Activated T-cell treated with anti-CD3 and anti-CD28 coated beads, Interleukin-2, amount 50 U/mL, for 24 hours (primary cell): Measurements from ENCODE around the gene ROBO3.

Source experiments
- DNase-seq: peaks from one replicate; pipeline ENCODE4 v3.0.0-alpha.2; 2020
- H3K27ac Mint-ChIP-seq: 2 replicates; pipeline ENCODE4 v1.8.0; 2020; ENCODE audit warnings: mild to moderate bottlenecking, mixed read lengths
- H3K27me3 Mint-ChIP-seq: 2 replicates; pipeline ENCODE4 v1.8.0; 2020; ENCODE audit warnings: mixed read lengths
- H3K36me3 Mint-ChIP-seq: 2 replicates; pipeline ENCODE4 v1.8.0; 2020; ENCODE audit warnings: low read depth, mixed read lengths
- H3K4me1 Mint-ChIP-seq: 2 replicates; pipeline ENCODE4 v1.8.0; 2020; ENCODE audit warnings: low read depth, mixed read lengths
- H3K4me3 Mint-ChIP-seq: 2 replicates; pipeline ENCODE4 v1.8.0; 2020; ENCODE audit warnings: mild to moderate bottlenecking, moderate library complexity, mixed read lengths
- H3K9me3 Mint-ChIP-seq: 2 replicates; pipeline ENCODE4 v1.8.0; 2020; ENCODE audit warnings: mixed read lengths

ROBO3 gene

DNA sequence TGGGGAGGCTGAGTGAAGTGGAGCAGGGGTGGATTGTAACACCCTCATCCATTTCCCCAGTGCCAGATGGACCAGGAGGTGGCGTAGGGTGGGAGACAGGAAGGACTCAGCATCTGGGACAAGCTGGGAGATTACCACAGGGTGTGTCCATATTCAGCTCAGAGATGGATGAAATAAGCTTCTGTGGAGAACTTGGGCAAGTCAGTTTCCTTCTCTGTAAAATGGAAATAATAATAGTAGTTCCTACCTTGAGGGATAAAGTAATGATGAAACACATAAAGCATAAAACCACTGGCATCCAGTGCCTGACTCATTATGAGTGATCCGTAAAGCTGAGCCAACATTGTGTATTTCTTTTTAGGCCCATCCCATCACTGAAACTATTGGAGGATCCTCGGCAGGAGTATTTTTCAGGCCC lies 33.0 kb downstream of the ROBO3 start:
- no peaks in the 10 kb centered on the region for H3K9me3 Mint-ChIP-seq
- no peaks in the 10 kb centered on the region for H3K36me3 Mint-ChIP-seq
- peaks cover 2% of the 10 kb centered on the region for H3K4me1 Mint-ChIP-seq
- H3K27me3 Mint-ChIP-seq, result peaks cover 14% of the 10 kb centered on the region
- no peak for DNase-seq
- H3K4me3 Mint-ChIP-seq, result no peak overlapping the region
- H3K27ac Mint-ChIP-seq, result no peak overlapping the region

DNA sequence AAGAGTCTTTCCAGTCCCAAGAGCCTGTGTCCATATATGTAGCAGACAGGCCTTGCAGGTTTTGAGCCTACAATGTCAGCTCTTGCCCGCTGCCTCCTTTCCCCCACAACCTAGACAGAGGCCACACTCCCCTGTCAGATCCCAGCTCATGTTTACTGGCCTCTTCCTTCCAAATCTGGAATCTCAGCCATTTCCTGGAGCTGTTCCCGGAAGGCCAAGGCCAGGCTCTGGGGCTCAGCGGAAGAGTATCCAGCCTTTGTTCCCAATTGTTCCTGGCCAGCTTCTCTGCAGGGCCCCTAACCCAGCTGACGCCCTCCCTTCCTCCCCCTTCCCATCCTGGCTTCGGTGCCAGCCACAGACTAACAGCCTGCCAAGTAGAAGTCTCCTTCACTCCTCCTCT lies 33.5 kb downstream of the ROBO3 start:
- no peaks in the 10 kb centered on the region for H3K36me3 Mint-ChIP-seq
- H3K27me3 Mint-ChIP-seq, result peaks cover 16% of the 10 kb centered on the region
- H3K9me3 Mint-ChIP-seq, result no peaks in the 10 kb centered on the region
- no peak overlapping the region for H3K27ac Mint-ChIP-seq
- H3K4me1 Mint-ChIP-seq, result peaks cover 2% of the 10 kb centered on the region
- H3K4me3 Mint-ChIP-seq, result no peak overlapping the region
- DNase-seq, result no peak

GRCh38 chr11:124899383-124900145 lies 34.3 kb downstream of the ROBO3 start:
- Mint-ChIP-seq H3K27ac (no peak overlapping the region), H3K27me3 (peaks cover 16% of the 10 kb centered on the region), H3K4me1 (peaks cover 2% of the 10 kb centered on the region), H3K9me3 (no peaks in the 10 kb centered on the region), H3K36me3 (no peaks in the 10 kb centered on the region), H3K4me3 (no peak overlapping the region)
- DNase-seq, result no peak

GRCh38 chr11:124900464-124900863 lies 35.2 kb downstream of the ROBO3 start:
- H3K4me3 Mint-ChIP-seq, result no peak overlapping the region
- H3K27me3 Mint-ChIP-seq, result peaks cover 16% of the 10 kb centered on the region
- no peak overlapping the region for H3K27ac Mint-ChIP-seq
- DNase-seq, result no peak
- H3K9me3 Mint-ChIP-seq, result no peaks in the 10 kb centered on the region
- no peaks in the 10 kb centered on the region for H3K36me3 Mint-ChIP-seq
- H3K4me1 Mint-ChIP-seq, result peaks cover 2% of the 10 kb centered on the region

GRCh38 chr11:124902616-124903015 lies 37.4 kb downstream of the ROBO3 start:
- no peak overlapping the region for H3K27ac Mint-ChIP-seq
- H3K27me3 Mint-ChIP-seq, result peaks cover 21% of the 10 kb centered on the region
- H3K4me1 Mint-ChIP-seq, result no peaks in the 10 kb centered on the region
- H3K4me3 Mint-ChIP-seq, result no peak overlapping the region
- no peaks in the 10 kb centered on the region for H3K9me3 Mint-ChIP-seq
- no peak for DNase-seq
- H3K36me3 Mint-ChIP-seq, result no peaks in the 10 kb centered on the region

- no peak overlapping the region for H3K27ac Mint-ChIP-seq
- no peak overlapping the region for H3K4me3 Mint-ChIP-seq
- peaks cover 2% of the 10 kb centered on the region for H3K4me1 Mint-ChIP-seq
These were observed 50.5 kb downstream of the ROBO3 start for GRCh38 chr11:124915541-124916369.

DNA sequence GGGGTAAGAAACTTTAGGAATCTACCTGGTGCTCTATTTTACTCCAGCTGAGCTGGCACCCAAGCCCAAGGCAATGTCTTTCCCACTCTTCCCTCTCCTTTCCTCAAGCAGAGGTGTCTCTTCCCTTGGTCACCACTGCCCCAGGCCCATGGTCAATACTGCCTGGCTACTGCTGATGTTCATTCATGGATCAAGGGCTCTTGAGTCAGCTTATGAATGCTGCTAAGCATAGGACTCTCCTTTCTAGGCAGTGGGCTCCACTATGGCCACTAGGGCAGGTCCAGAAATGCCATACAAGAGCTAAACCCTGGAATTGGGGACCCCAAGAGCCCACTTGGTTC lies 51.1 kb downstream of the ROBO3 start:
- DNase-seq, result no peak
- Mint-ChIP-seq H3K27ac (no peak overlapping the region), H3K36me3 (peaks cover 2% of the 10 kb centered on the region), H3K27me3 (peaks cover 3% of the 10 kb centered on the region), H3K4me3 (no peak overlapping the region), H3K9me3 (peaks cover 11% of the 10 kb centered on the region), H3K4me1 (peaks cover 3% of the 10 kb centered on the region)

More at GRCh38 chr11:124915541-124916369, 50.5 kb downstream of the ROBO3 start:
- peaks cover 2% of the 10 kb centered on the region for H3K36me3 Mint-ChIP-seq
- H3K9me3 Mint-ChIP-seq, result peaks cover 13% of the 10 kb centered on the region
- peaks cover 3% of the 10 kb centered on the region for H3K27me3 Mint-ChIP-seq
- DNase-seq, result no peak

DNA sequence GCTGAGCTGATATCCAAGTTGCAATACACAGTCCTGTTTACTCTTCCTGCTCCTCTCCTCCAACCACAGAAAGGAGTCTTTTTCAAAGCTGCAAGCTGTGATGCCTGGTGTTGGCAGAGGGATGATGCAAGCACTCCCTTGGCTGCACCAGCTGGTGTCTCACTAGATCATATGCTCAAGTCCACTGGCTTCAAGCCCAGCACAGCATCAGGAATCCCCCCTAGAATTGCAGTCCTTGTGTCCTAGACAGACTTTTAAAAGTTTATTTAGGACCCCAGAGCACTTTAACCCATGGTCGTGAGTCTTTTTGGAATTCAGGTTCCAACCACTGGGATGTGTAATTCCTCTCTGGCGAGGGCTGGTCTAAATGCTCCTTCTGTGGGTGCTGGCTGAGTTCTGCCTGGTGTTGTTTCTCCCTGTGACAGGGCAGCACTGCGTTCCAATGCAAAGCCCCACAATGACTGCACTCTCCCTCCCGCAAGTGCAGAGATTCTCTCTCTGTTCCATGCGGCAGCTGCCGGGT lies 51.9 kb downstream of the ROBO3 start:
- peaks cover 5% of the 10 kb centered on the region for H3K9me3 Mint-ChIP-seq
- no peak for DNase-seq

GRCh38 chr11:124918950-124919349 lies 53.7 kb downstream of the ROBO3 start, which contains the start of gene HEPN1:
HEPN1 (plus strand) TSS chr11:124919250.
- DNase-seq, result no peak
- no peak within 1 kb of the TSS for H3K4me3 Mint-ChIP-seq
- H3K4me1 Mint-ChIP-seq, result peaks cover 16% of the 10 kb centered on the region
- H3K36me3 Mint-ChIP-seq, result no peaks in the 10 kb centered on the region
- no peaks in the 10 kb centered on the region for H3K9me3 Mint-ChIP-seq
- H3K27me3 Mint-ChIP-seq, result no peaks in the 10 kb centered on the region
- no peak within 1 kb of the TSS for H3K27ac Mint-ChIP-seq

More for the DNA sequence above, 51.9 kb downstream of the ROBO3 start:
- Mint-ChIP-seq H3K27ac (no peak overlapping the region), H3K27me3 (no peaks in the 10 kb centered on the region), H3K4me3 (no peak overlapping the region), H3K36me3 (no peaks in the 10 kb centered on the region), H3K4me1 (peaks cover 4% of the 10 kb centered on the region)

GRCh38 chr11:124919898-124920297 lies 54.7 kb downstream of the ROBO3 start:
- Mint-ChIP-seq H3K36me3 (no peaks in the 10 kb centered on the region), H3K9me3 (no peaks in the 10 kb centered on the region), H3K27me3 (no peaks in the 10 kb centered on the region), H3K4me3 (no peak overlapping the region), H3K4me1 (peaks cover 17% of the 10 kb centered on the region), H3K27ac (no peak overlapping the region)
- DNase-seq, result no peak

DNA sequence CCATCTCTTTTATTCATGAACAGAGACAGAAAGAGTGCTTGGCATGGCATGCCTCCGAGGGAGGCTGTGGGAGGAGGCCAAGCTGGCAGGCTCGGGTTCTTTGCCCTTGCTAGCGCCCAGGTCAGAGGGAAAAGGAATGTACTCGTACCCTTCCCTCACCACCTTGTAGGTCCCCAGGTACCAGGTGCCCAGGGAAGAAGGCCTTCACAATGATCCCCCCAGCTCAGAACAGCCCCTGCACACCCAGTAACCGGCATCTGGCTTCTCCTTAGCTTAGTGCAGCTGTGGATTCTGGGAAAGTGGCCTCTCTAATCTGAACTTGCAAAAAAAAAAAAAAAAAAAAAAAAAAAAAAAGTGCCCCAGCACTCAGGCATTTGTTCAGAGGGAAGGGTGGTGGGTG lies 55.1 kb downstream of the ROBO3 start:
- Mint-ChIP-seq H3K9me3 (no peaks in the 10 kb centered on the region), H3K27me3 (no peaks in the 10 kb centered on the region), H3K27ac (peak overlapping the region; percentile 67), H3K4me3 (peak overlapping the region; percentile 42), H3K4me1 (peaks cover 17% of the 10 kb centered on the region), H3K36me3 (no peaks in the 10 kb centered on the region)
- no peak for DNase-seq

GRCh38 chr11:124920870-124921609 lies 55.8 kb downstream of the ROBO3 start:
- no peaks in the 10 kb centered on the region for H3K36me3 Mint-ChIP-seq
- peak overlapping the region; percentile 42 for H3K4me3 Mint-ChIP-seq
- H3K27me3 Mint-ChIP-seq, result no peaks in the 10 kb centered on the region
- no peaks in the 10 kb centered on the region for H3K9me3 Mint-ChIP-seq
- H3K4me1 Mint-ChIP-seq, result peaks cover 17% of the 10 kb centered on the region
- peak; percentile 86 for DNase-seq
- peak overlapping the region; percentile 67 for H3K27ac Mint-ChIP-seq

DNA sequence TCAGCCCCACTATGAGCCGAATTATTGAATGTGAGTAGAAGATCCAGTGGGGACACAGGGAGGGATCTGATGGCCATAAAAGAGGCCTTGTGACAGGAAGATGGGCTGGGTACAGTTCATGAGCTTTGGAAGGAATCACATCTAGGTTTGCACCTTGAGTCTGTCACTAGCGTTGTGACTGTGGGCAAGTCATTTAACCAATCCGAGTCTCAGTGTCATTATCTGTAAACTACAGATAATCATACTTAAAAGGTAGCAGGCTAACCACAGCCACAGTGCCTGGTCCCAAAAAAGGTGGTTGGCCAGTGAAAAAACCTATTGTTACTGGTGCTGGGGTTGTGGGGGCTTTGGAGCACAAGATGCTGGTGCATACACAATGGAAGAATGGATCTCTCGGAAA lies 57.6 kb downstream of the ROBO3 start:
- Mint-ChIP-seq H3K4me1 (peaks cover 17% of the 10 kb centered on the region), H3K36me3 (no peaks in the 10 kb centered on the region), H3K27ac (no peak overlapping the region), H3K9me3 (no peaks in the 10 kb centered on the region), H3K4me3 (no peak overlapping the region), H3K27me3 (no peaks in the 10 kb centered on the region)
- no peak for DNase-seq

DNA sequence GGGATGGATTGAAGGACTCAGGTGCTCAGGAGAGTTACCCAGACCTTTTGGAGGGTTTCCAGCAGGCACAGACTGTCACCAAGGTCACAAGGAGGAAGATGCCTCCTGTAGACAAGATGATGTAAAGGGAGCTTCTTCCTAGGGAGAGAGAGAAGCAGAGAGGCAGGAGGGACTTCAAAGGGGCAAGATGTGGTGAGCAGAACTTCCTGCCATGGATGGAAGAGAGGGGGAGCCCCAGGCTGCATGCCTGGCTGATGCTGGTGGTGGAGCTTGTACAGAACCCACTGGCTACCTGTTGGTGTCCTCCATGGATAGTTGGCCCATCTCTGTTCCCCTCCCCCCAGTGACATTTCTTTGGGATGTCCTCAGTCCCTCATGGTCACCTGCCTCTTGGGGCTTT lies 58.1 kb downstream of the ROBO3 start:
- H3K9me3 Mint-ChIP-seq, result no peaks in the 10 kb centered on the region
- no peak overlapping the region for H3K4me3 Mint-ChIP-seq
- no peaks in the 10 kb centered on the region for H3K27me3 Mint-ChIP-seq
- no peak overlapping the region for H3K27ac Mint-ChIP-seq
- H3K36me3 Mint-ChIP-seq, result no peaks in the 10 kb centered on the region
- peaks cover 17% of the 10 kb centered on the region for H3K4me1 Mint-ChIP-seq
- DNase-seq, result no peak
